Heart left ventricle (tissue), 13 donors: Measurements from ENCODE around the gene TMOD3.

Experiments
- POLR2A ChIP-seq, 2 donors: fragments of 450-650 bp; IDR thresholded peaks; one replicate each; pipeline ENCODE4 v1.6.1; 2017; ENCODE audit warnings: antibody characterized with exemption in 2 of 2, mild to moderate bottlenecking in 2 of 2, moderate library complexity in 2 of 2
- TF ChIP-seq, protein P1 (sequence below), 12 donors: fragments of 200-600 bp; sonication (generic) in 4 of 12; IDR thresholded peaks; one replicate each; pipeline versions ENCODE4 v1.5.0 to v1.8.0; 2018 to 2022; ENCODE audit warnings: antibody characterized with exemption in 12 of 12, mild to moderate bottlenecking in 5 of 12
- donor health status: ischemic (EF 13 %, LVEDD 7.1; RV severe dilation, severe dysfunction).
- donor health status: DM: no; HTN: yes; CAD: no.
- donor health status: DM: no; HTN: no; CAD: no.
- donor health status: ischemic (EF 25% LVEDD 6.9; RV normal size, moderate dysfunction).
- donor health status: ischemic (EF 25% LVEDD 5.7; RV mildly dilated, moderate dysfunction).
- donor health status: ischemic (EF 35%, LVEDD 5.7; RV mildly dilated, moderate dysfunction).
- donor health status: nonischemic (EF 11% LVEDD 7.7; RV severe dilation, severe dysfunction).
- donor health status: DM: yes; HTN: yes; CAD: no.
- donor health status: PGD.
- donor health status: ischemic (EF 29% LVEDD 5.4; RV normal size, mild dysfunction).
- donor health status: nonischemic (EF 23%, LVEDD 6.1; RV moderate dilation, normal function).

- TF ChIP-seq, protein P1, sequence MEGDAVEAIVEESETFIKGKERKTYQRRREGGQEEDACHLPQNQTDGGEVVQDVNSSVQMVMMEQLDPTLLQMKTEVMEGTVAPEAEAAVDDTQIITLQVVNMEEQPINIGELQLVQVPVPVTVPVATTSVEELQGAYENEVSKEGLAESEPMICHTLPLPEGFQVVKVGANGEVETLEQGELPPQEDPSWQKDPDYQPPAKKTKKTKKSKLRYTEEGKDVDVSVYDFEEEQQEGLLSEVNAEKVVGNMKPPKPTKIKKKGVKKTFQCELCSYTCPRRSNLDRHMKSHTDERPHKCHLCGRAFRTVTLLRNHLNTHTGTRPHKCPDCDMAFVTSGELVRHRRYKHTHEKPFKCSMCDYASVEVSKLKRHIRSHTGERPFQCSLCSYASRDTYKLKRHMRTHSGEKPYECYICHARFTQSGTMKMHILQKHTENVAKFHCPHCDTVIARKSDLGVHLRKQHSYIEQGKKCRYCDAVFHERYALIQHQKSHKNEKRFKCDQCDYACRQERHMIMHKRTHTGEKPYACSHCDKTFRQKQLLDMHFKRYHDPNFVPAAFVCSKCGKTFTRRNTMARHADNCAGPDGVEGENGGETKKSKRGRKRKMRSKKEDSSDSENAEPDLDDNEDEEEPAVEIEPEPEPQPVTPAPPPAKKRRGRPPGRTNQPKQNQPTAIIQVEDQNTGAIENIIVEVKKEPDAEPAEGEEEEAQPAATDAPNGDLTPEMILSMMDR (IDR thresholded peaks at IDR 0.05): no peak
- TF ChIP-seq POLR2A (IDR thresholded peaks at IDR 0.05): no peak
Measured at GRCh38 chr15:51869060-51869421, 39.6 kb downstream of the TMOD3 start.
